Astrocyte of the cerebellum (primary cell): ENCODE data around the gene POLR3B.
"Not testable (repeated sequence)": the region's sequence is repeated elsewhere in the genome, so short reads cannot be mapped to it uniquely, and the experiment has no call there.

Experiments used
- DNase-seq: peaks from one replicate; pipeline ENCODE4 v3.0.0-alpha.2; 2011; ENCODE audit warnings: low read depth
- H3K4me3 ChIP-seq: 2 replicates; pipeline ENCODE4 v1.5.1; 2011; ENCODE audit warnings: mild to moderate bottlenecking, low read depth, low read length, moderate library complexity
- CTCF ChIP-seq: IDR thresholded peaks from 2 replicates; pipeline ENCODE4 v1.5.1; 2012; ENCODE audit warnings: low read length, low read depth, moderate library complexity, mild to moderate bottlenecking; ENCODE audit errors: missing control alignments
- in situ Hi-C: cut with HindIII; loops from 2 replicates; pipeline ENCODE4 v1.10.0; 2017; ENCODE audit warnings: low sequenced_read_pairs

The POLR3B gene

GRCh38 chr12:106461730-106462129 is 104.2 kb downstream of the POLR3B start:
- TF ChIP-seq CTCF, result no peak
- no peak overlapping the region for H3K4me3 ChIP-seq
- in situ Hi-C loops, result no loop called here
- DNase-seq, result no peak

- H3K4me3 ChIP-seq, DNase-seq, in situ Hi-C loops: not testable (repeated sequence)
These were observed 108.1 kb downstream of the POLR3B start for GRCh38 chr12:106465605-106466004.

- H3K4me3 ChIP-seq, in situ Hi-C loops, DNase-seq: not testable (repeated sequence)
These were observed 118.1 kb downstream of the POLR3B start for GRCh38 chr12:106475662-106476061.

- DNase-seq, H3K4me3 ChIP-seq, in situ Hi-C loops: not testable (repeated sequence)
These were observed 120.1 kb downstream of the POLR3B start for GRCh38 chr12:106477627-106478026.

- DNase-seq, result no peak
- H3K4me3 ChIP-seq, result no peak overlapping the region
- in situ Hi-C loops, result no loop called here
- TF ChIP-seq CTCF, result no peak
These were observed 122.7 kb downstream of the POLR3B start for GRCh38 chr12:106480251-106480650.

GRCh38 chr12:106481246-106481645 is 123.7 kb downstream of the POLR3B start:
- no peak overlapping the region for H3K4me3 ChIP-seq
- in situ Hi-C loops, result no loop called here
- no peak for TF ChIP-seq CTCF
- no peak for DNase-seq

- H3K4me3 ChIP-seq, result no peak overlapping the region
- DNase-seq, result no peak
- no peak for TF ChIP-seq CTCF
- in situ Hi-C loops, result no loop called here
These were observed 130.1 kb downstream of the POLR3B start for GRCh38 chr12:106487664-106488063.

- no peak overlapping the region for H3K4me3 ChIP-seq
- no peak for TF ChIP-seq CTCF
- DNase-seq, result no peak
- in situ Hi-C loops, result no loop called here
These were observed 131.3 kb downstream of the POLR3B start for GRCh38 chr12:106488884-106489283.
